Stimulated activated CD4-positive, alpha-beta T cell treated with anti-CD3 and anti-CD28 coated beads, TNF-alpha, amount 100 ng/mL, for 4 hours (primary cell): ENCODE measurements around the gene VKORC1.
A peak's percentile ranks its signal among the peaks of the same experiment; 100 is the strongest.

Source experiments
- DNase-seq, 3 experiments: peaks; one replicate each; pipeline ENCODE4 v3.0.0-alpha.2; 2020; ENCODE audit warnings: low read depth in 3 of 3

The VKORC1 gene

DNA sequence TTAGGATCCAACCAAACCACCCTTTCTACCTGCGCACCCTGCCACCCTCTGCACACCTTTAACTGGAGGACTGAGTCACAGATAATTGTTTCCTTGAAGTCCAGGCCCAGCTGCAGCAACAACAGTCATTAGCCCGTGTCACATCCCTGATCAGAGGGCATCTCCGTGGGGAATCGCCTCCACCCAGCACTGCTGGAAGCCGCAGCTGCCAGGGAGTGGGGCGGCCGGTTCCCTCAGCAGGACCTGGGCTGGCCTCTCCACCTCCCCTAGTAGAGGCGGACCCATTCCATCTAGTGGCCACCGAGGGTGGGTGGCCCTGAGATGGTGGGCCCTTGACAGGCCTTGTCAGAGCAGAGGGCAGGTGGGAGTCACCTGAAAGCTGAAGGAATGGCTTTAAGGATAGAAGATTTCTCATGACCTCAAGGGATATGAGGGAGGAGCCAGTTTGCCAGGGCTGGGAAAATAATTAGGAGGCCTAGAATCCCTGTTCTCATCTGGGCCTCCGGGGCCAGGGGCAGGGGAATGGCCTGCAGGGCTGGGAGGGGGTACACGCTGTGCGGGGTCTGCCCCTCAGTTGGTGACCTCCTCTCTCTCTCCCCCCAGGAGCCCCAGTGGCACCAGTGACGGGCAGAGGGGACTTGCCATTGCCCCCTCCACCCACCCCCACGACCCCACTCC, 12.1 kb downstream of the VKORC1 start:
- no peak for DNase-seq

DNA sequence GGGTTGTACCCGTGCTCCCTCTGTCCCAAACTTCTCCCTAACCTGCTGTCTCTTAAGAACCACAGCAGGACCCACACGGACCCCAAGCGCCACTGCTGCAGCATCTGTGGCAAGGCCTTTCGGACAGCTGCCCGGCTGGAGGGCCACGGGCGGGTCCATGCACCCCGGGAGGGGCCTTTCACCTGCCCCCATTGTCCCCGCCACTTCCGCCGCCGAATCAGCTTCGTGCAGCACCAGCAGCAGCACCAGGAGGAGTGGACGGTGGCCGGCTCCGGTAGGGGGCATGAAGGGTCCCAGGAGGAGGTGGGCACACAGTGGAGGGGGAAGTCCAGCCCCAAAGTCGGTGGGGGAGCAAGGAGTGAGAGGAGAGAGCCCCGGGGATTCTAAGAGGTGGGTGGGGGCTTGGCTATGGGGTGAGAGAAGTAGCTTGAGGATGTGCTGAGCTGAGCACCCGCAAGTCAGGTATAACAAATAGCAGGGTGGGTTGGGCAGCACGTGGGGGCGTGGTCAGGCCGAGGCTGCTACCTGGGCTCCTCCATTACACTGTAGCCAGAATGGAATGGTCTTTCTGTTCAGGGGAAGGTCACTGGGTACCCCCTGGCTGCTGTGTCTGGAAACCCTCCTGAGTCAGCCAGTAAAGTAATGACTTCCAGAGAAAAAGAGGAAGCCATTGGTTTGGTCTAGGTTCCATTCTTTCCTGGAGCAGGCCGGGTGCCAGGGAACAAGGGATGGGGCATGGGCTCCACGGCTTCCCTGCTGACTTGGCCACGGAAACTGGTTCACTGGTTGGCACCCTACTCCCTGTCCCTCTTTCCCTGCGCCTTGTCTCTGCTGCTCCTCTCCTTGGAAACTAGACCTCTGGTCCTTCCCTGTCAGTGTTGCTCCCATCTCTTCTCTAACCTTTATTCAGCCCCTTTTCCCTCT, 12.9 kb downstream of the VKORC1 start:
- DNase-seq: no peak

DNA sequence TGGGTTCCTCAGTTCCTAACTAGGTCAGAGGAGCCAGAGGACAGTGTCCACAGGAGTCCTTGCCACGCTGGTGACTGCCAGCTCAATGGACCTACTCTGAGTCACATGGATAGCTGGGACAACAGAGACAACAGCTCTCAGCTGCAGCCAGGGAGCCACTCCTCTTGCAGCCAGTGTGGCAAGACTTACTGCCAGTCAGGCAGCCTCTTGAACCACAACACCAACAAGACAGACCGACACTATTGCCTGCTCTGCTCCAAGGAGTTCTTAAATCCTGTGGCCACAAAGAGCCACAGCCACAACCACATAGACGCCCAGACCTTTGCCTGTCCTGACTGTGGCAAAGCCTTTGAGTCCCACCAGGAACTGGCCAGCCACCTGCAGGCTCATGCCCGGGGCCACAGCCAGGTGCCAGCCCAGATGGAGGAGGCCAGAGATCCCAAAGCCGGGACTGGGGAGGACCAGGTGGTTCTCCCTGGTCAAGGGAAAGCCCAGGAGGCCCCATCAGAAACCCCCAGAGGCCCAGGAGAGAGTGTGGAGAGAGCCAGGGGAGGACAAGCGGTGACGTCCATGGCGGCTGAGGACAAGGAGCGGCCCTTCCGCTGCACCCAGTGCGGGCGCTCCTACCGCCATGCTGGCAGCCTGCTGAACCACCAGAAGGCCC, 13.7 kb downstream of the VKORC1 start:
- no peak for DNase-seq

DNA sequence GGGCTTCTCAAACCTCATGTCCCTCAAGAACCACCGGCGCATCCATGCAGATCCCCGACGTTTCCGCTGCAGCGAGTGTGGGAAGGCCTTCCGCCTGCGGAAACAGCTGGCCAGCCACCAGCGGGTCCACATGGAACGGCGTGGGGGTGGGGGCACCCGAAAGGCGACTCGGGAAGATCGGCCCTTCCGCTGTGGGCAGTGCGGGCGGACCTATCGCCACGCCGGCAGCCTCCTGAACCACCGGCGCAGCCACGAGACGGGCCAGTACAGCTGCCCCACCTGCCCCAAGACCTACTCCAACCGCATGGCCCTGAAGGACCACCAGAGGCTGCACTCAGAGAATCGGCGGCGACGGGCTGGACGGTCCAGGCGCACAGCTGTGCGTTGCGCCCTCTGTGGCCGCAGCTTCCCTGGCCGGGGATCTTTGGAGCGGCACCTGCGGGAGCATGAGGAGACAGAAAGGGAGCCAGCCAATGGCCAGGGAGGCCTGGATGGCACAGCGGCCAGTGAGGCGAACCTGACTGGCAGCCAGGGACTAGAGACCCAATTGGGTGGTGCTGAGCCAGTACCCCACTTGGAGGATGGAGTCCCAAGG, 14.5 kb downstream of the VKORC1 start:
- no peak for DNase-seq

DNA sequence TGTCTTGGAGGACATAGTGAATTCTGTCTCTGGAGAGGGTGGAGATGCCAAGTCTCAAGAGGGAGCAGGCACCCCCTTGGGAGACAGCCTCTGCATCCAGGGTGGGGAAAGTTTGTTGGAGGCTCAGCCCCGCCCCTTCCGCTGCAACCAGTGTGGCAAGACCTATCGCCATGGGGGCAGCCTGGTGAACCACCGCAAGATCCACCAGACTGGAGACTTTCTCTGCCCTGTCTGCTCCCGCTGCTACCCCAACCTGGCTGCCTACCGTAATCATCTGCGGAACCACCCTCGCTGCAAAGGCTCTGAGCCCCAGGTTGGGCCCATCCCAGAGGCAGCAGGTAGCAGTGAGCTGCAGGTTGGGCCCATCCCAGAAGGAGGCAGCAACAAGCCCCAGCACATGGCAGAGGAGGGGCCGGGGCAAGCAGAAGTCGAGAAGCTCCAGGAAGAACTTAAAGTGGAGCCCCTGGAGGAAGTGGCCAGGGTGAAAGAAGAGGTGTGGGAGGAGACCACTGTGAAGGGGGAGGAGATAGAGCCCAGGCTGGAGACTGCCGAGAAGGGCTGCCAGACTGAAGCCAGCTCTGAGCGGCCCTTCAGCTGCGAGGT, 15.2 kb downstream of the VKORC1 start:
- no peak for DNase-seq

DNA sequence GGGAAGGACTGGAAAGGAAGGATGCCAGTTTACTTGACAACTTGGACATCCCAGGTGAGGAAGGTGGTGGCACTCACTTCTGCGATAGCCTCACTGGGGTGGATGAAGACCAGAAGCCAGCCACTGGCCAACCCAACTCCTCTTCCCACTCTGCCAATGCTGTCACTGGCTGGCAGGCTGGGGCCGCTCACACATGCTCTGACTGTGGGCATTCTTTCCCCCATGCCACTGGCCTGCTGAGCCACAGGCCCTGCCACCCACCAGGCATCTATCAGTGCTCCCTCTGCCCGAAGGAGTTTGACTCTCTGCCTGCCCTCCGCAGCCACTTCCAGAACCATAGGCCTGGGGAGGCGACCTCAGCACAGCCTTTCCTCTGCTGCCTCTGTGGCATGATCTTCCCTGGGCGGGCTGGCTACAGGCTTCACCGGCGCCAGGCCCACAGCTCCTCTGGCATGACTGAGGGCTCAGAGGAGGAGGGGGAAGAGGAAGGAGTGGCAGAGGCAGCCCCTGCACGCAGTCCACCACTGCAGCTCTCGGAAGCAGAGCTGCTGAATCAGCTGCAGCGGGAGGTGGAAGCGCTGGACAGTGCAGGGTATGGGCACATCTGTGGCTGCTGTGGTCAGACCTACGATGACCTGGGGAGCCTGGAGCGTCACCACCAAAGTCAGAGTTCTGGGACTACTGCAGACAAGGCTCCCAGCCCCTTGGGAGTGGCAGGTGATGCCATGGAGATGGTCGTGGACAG, 15.8 kb downstream of the VKORC1 start:
- DNase-seq: no peak

DNA sequence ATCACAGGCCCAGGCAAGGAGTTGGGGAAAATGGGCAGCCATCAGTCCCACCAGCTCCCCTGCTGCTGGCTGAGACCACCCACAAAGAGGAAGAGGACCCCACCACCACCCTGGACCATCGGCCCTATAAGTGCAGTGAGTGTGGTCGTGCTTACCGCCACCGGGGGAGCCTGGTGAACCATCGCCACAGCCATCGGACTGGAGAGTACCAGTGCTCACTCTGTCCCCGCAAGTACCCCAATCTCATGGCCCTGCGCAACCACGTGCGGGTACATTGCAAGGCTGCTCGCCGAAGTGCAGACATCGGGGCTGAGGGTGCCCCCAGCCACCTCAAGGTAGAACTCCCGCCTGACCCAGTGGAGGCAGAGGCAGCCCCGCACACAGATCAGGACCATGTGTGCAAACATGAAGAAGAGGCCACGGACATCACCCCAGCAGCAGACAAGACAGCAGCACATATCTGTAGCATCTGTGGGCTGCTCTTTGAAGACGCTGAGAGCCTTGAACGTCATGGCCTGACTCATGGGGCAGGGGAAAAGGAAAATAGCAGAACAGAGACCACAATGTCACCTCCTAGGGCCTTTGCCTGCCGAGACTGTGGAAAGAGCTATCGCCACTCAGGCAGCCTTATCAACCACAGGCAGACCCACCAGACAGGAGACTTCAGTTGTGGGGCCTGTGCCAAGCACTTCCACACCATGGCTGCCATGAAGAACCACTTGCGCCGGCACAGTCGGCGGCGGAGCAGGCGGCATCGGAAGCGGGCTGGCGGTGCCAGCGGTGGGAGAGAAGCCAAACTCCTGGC, 16.8 kb downstream of the VKORC1 start:
- no peak for DNase-seq

DNA sequence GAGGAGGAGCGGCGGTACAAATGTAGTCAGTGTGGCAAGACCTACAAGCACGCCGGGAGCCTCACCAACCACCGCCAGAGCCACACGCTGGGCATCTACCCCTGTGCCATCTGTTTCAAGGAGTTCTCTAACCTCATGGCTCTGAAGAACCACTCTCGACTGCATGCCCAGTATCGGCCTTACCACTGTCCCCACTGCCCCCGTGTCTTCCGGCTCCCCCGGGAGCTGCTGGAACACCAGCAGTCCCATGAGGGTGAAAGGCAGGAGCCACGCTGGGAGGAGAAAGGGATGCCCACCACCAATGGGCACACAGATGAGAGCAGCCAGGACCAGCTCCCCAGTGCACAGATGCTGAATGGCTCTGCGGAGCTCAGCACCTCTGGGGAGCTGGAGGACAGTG, 17.6 kb downstream of the VKORC1 start:
- DNase-seq: no peak

DNA sequence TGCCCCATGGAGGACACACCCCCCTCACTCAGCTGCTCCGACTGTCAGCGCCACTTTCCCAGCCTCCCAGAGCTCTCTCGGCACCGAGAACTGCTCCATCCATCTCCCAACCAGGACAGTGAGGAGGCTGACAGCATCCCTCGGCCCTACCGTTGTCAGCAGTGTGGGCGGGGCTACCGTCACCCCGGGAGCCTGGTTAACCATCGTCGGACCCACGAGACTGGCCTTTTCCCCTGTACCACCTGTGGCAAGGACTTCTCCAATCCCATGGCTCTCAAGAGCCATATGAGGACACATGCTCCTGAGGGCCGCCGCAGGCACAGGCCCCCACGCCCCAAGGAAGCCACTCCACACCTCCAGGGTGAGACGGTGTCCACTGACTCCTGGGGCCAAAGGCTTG, 18.3 kb downstream of the VKORC1 start:
- no peak for DNase-seq

DNA sequence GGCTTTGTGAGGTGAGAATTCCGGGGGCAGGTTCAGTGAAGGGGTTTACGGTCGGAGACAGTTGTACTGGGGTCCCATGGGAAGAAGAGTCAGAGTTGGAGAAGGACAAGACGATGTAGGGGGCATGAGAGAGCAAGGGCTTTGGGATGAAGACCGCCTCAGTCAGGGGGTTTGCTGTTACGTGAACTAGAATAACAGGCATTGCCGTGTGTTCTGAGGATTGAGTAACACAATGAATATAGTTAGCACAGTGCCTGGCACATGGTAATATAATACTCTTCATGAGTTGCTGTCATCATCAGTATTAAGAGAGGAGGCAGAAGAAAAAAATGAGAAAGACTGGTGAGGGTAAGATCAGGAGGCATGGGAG, 19.8 kb downstream of the VKORC1 start:
- DNase-seq: no peak

DNA sequence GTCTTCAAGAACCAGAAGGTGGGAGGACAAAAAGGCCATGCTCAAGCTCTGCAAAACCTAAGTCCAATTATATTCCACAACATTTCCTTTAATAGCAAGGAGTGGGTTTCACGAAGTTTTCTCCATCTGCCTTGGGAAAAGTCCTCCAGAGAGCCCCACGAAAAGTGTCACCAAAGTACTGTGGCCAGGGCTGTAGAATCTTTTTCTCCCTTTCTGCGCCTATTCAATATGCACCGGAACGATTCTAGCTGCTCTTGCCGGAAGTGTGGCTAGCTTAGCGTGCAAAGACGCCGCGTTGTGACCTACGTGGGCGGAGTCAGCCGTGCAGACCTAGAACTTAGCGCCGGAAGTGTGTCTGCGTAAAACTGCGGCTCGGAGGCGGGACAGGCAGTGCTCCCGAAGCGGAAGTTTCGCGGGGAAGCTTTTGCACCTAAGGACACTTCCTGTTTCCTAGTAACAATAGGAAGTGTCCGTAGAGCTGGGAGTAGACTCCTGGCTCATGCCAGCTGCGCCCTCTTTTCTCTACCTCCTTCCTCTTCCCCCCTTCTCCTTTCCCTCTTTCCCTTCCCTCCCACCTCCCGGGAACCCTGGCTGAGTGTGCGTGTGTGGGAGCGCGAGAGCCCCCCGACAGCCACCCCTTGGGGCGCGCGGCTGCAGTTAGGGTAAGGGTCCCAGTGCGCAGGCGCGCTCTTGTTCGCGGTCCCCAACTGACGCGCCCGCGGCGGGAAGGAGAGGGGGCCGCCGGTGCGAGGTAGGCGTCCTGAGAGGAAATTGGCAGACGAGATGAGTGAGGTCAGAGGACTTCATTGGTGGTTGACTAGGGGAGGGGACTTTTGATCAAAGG, 20.4 kb downstream of the VKORC1 start, which contains the start of the genes ZNF646 and ZNF668:
ZNF646 (plus strand) TSS at position 453 of the 844 bp plus-strand sequence. CDS start 1,903 bp downstream, outside the sequence.
ZNF668 (minus strand) TSS at position 271 of the 844 bp plus-strand sequence. CDS start 9,781 bp downstream, outside the sequence.
- peak; percentile 82 to 97 (median 96) for DNase-seq

DNA sequence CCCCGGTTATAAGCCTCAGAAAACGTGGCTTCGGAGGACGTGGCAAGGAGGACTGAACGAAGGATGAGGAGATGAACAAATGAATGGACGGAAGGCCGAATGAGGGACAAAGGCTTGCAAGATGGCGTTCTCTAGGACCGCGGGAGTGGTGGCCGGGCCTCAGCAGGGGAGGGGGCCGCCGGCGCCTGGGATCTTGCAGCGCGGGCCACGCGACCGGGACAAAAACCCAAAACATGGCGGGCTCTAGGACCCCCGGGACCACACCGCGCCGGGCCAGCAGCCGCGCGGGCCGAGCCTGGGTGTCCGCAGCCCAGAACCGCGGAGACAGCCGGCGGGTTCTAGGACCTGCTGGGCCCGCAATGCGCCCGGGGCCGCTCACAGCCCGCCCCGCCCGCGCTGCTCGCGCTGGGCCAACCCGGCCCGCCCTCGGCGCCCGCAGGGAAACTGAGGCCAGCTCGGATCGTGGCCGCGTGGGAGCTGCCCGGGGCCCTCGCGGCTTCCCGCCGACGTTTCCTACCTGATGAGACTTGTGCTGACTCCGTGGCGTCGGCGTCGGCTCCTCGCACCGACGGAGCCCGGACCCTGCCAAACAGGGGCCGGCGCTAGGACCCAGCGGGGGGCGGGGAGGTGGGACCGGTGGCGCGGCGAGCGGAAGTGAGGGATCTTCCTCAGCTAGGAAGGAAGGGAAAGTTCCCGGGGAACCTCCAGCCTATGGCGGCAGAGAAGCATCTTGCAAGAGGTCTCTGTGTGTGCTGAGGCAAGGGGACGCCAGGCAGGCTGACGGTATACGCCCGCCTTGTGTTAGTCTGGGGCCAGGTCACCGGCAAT, 21.2 kb downstream of the VKORC1 start:
- peak; percentile 68 to 81 (median 72) for DNase-seq

DNA sequence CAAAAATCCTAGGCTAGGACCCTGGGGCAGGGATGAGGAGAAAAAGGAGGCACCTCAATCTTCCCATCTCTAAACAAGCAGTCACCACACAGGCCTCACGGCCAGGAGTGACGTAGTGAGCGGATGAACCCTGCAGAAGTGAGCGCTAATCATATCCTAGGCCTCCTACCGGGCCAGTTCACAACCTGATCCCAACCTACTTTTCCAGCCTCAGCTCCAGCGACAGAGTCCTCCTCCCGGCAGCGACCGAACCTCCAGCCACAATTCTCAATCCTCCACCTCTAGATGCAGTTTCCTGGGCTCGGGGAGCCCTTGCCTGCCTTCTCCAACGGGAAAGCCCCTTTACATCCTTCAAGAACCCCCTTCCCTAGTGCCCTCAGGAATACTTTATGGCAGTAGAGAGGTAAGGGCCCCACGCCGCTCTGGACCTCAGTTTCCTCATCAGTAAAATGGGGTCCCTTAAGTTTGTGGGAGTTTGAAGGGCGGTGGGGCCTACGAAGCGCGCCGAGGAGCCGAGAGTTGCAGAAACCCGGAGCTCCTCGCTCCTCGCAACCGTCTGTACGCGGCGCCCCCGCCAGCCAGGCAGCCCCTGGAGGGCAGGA, 22.0 kb downstream of the VKORC1 start:
- no peak for DNase-seq

DNA sequence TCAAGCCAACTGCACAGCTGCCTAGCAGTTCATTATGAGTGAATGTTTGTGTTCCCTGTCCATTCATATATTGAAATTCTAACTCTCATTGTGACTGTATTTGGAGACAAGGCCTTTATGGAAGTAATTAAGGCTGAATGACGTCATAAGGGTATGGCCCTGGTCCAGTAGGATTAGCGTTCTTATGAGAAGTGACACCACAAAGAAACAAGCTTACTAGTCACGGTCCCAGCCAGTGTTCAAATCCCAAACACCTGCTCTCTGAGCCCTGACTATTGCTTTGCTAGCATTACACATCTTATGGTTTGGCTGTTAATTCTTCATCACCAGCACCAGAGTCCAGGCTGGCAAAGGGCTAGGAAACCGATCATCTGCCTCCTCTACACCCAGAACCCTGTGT, 22.7 kb downstream of the VKORC1 start:
- no peak for DNase-seq

DNA sequence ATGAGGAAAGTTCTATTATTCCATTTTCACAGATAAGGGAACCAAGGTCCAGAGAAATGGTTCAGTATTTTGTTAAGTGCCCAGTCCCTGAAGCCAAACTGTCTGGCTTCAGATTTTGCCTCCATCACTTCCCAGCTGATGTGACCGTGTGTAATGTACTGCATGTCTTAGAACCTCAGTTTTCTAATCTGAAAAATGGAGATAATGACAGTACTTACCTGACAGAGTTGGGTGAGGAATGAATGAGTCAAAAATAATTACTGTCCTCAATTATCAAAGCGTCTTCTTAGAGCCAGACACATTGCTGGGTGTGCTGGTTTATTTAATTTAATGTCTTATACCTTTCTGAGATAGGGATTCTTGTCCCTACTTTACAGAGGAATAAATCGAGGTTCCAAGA, 27.3 kb downstream of the VKORC1 start:
- DNase-seq: no peak

DNA sequence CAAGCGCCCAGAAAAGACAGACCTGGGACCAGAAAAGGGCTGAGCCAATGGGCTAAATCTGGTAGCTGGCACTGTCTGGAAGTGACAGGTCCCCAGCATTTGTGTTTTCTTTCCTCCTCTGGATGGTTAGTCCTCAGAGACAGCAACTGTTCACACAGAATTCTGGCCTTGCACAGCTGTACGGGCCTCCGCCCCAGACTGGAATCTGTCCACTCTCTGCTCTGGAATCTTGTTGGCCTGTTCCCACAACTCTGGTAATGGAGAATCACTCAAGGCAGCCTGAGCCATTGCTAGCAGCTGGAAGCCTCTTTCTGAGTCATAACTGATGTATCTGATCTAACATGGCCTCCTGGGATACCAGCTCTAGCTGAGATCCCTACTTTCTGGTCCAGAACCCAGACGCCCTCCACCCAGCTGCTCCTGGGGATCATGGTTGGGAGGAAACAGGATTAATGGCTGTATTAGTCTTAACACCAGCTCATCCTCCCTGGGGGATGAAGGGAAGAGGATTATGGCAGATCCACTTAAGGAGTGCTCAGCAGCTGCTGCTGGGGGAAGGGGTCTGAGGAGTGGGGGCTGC, 29.6 kb downstream of the VKORC1 start:
- DNase-seq: no peak

DNA sequence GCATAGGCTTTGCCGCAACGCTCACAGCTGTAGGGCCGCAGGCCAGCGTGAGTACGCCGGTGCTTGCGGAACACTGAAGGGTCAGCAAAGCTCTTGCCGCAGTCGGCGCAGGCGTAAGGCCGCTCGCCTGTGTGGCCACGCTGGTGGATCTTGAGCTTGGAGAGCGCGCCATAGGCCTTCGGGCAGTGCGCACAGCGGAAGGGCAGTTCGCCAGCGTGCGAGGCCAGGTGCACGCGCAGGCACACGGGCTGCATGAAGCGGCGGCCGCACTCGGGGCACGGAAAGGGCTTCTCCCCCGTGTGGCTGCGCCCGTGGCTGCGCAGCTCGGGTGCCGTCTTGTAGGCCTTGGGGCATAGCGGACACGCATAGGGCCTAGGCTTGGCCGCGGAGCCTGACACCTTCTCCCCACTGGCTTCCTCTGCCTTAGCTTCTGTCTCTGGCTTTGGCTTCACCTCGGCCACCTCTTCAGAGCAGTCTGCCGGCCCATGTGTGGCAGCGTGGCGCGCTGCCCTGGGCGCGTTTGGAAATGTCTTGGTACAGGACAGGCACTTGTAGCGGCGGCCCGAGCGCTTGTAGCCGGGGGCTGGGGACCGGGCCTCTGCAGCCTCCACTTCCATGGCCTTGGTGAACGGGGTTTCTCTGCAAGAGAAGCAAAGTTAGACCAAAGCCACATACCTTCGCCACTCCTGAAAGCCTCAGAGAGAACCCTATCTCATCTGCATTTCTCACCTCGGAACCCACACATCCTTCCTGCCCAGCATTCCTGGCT, 30.6 kb downstream of the VKORC1 start:
- no peak for DNase-seq
